Activated T-cell treated with anti-CD3 and anti-CD28 coated beads, Interleukin-2, amount 50 U/mL, for 72 hours (primary cell): Measurements from ENCODE around the gene DOCK2. TPM values are rescaled to one million over a fixed set of nuclear protein-coding genes. Genes with fewer than 3 reads are reported as not detected.

ENCODE experiments used
- ATAC-seq, 2 donors: fragments of 150-1000 bp; cut with Tn5 transposase; replicated peaks in 1 of 2; 2 replicates each; pipeline ENCODE4 v1.10.0; 2021; ENCODE audit warnings: moderate library complexity in 2 of 2, mild to moderate bottlenecking in 1 of 2
- DNase-seq, 2 donors: peaks; one replicate each; pipeline ENCODE4 v3.0.0; 2021 to 2022; ENCODE audit warnings: mixed read lengths in 1 of 2
- H3K27ac Mint-ChIP-seq: one replicate; pipeline ENCODE4 v1.8.0; 2022; ENCODE audit warnings: mild to moderate bottlenecking, moderate library complexity, mixed read lengths
- H3K27me3 Mint-ChIP-seq: one replicate; pipeline ENCODE4 v1.8.0; 2022; ENCODE audit warnings: low read depth, mixed read lengths
- H3K36me3 Mint-ChIP-seq, 2 donors: one replicate each; pipeline ENCODE4 v1.8.0; 2022; ENCODE audit warnings: mixed read lengths in 2 of 2, mild to moderate bottlenecking in 1 of 2; ENCODE audit not compliant: insufficient read depth in 2 of 2
- H3K4me1 Mint-ChIP-seq: one replicate; pipeline ENCODE4 v1.8.0; 2022; ENCODE audit warnings: low read depth, mixed read lengths
- H3K4me3 Mint-ChIP-seq, 2 donors: one replicate each; pipeline ENCODE4 v1.8.0; 2022; ENCODE audit warnings: mild to moderate bottlenecking in 2 of 2, mixed read lengths in 2 of 2, moderate library complexity in 2 of 2
- H3K9me3 Mint-ChIP-seq, 2 donors: one replicate each; pipeline ENCODE4 v1.8.0; 2022; ENCODE audit warnings: mixed read lengths in 2 of 2
- total RNA-seq, 2 donors: library from RNA; stranded (reverse); gene quantifications; one replicate each; pipeline ENCODE4 v1.2.3, GENCODE V29; 2022

The DOCK2 gene
- total RNA-seq, 2 donors from 2014 or later = 242 to 245 TPM

- H3K27ac Mint-ChIP-seq = no peak overlapping the region
- DNase-seq (no peak), ATAC-seq (no peak)
- H3K9me3 Mint-ChIP-seq = no peaks in the 10 kb centered on the region
- H3K27me3 Mint-ChIP-seq = no peaks in the 10 kb centered on the region
- H3K4me1 Mint-ChIP-seq = no peaks in the 10 kb centered on the region
- no peaks in the 10 kb centered on the region for H3K36me3 Mint-ChIP-seq
- no peak overlapping the region for H3K4me3 Mint-ChIP-seq
Observed at GRCh38 chr5:169958278-169958677, 321.2 kb downstream of the DOCK2 start.

GRCh38 chr5:169960659-169961058, 323.6 kb downstream of the DOCK2 start:
- H3K27ac Mint-ChIP-seq = no peak overlapping the region
- no peaks in the 10 kb centered on the region for H3K36me3 Mint-ChIP-seq
- DNase-seq (no peak), ATAC-seq (no peak)
- H3K4me1 Mint-ChIP-seq = no peaks in the 10 kb centered on the region
- H3K4me3 Mint-ChIP-seq = no peak overlapping the region
- no peaks in the 10 kb centered on the region for H3K9me3 Mint-ChIP-seq
- no peaks in the 10 kb centered on the region for H3K27me3 Mint-ChIP-seq

GRCh38 chr5:169964246-169964645, 327.2 kb downstream of the DOCK2 start:
- no peak overlapping the region for H3K27ac Mint-ChIP-seq
- H3K4me3 Mint-ChIP-seq = no peak overlapping the region
- H3K36me3 Mint-ChIP-seq = no peaks in the 10 kb centered on the region
- DNase-seq (no peak), ATAC-seq (no peak)
- no peaks in the 10 kb centered on the region for H3K27me3 Mint-ChIP-seq
- no peaks in the 10 kb centered on the region for H3K9me3 Mint-ChIP-seq
- H3K4me1 Mint-ChIP-seq = no peaks in the 10 kb centered on the region

GRCh38 chr5:169970339-169970738, 333.3 kb downstream of the DOCK2 start:
- Mint-ChIP-seq H3K4me1 (peaks cover 11% of the 10 kb centered on the region), H3K27ac (no peak overlapping the region), H3K27me3 (no peaks in the 10 kb centered on the region), H3K4me3 (no peak overlapping the region), H3K9me3 (no peaks in the 10 kb centered on the region), H3K36me3 (peaks cover 0 to 2% of the 10 kb centered on the region in 2 donors)
- ATAC-seq = peak in 1 of 2 donors; percentile 55
- DNase-seq = no peak

- no peak for ATAC-seq
- no peaks in the 10 kb centered on the region for H3K27me3 Mint-ChIP-seq
- H3K4me1 Mint-ChIP-seq = peaks cover 11% of the 10 kb centered on the region
- peaks cover 0 to 2% of the 10 kb centered on the region in 2 donors for H3K36me3 Mint-ChIP-seq
- H3K4me3 Mint-ChIP-seq = no peak overlapping the region
- no peaks in the 10 kb centered on the region for H3K9me3 Mint-ChIP-seq
- no peak overlapping the region for H3K27ac Mint-ChIP-seq
- no peak for DNase-seq
Observed at GRCh38 chr5:169970911-169971765, 334.1 kb downstream of the DOCK2 start.

GRCh38 chr5:169971780-169972179, 334.7 kb downstream of the DOCK2 start:
- no peak for DNase-seq

GRCh38 chr5:169973056-169973455, 336.0 kb downstream of the DOCK2 start:
- Mint-ChIP-seq H3K4me1 (peaks cover 11% of the 10 kb centered on the region), H3K27me3 (no peaks in the 10 kb centered on the region), H3K36me3 (peaks cover 0 to 2% of the 10 kb centered on the region in 2 donors), H3K4me3 (no peak overlapping the region), H3K9me3 (no peaks in the 10 kb centered on the region), H3K27ac (no peak overlapping the region)
- no peak for DNase-seq
- ATAC-seq = no peak

More at GRCh38 chr5:169971780-169972179, 334.7 kb downstream of the DOCK2 start:
- no peaks in the 10 kb centered on the region for H3K27me3 Mint-ChIP-seq
- H3K27ac Mint-ChIP-seq = no peak overlapping the region
- no peak for ATAC-seq
- no peaks in the 10 kb centered on the region for H3K9me3 Mint-ChIP-seq
- peaks cover 11% of the 10 kb centered on the region for H3K4me1 Mint-ChIP-seq
- peaks cover 0 to 2% of the 10 kb centered on the region in 2 donors for H3K36me3 Mint-ChIP-seq
- no peak overlapping the region for H3K4me3 Mint-ChIP-seq

- Mint-ChIP-seq H3K4me3 (no peak overlapping the region), H3K36me3 (peaks cover 0 to 2% of the 10 kb centered on the region in 2 donors), H3K4me1 (peaks cover 11% of the 10 kb centered on the region), H3K27me3 (no peaks in the 10 kb centered on the region), H3K9me3 (no peaks in the 10 kb centered on the region), H3K27ac (peak overlapping the region; percentile 11)
- no peak for DNase-seq
- no peak for ATAC-seq
Observed at GRCh38 chr5:169974121-169974770, 337.2 kb downstream of the DOCK2 start.

- peaks cover 0 to 2% of the 10 kb centered on the region in 2 donors for H3K36me3 Mint-ChIP-seq
- no peaks in the 10 kb centered on the region for H3K27me3 Mint-ChIP-seq
- DNase-seq = no peak
- H3K4me1 Mint-ChIP-seq = no peaks in the 10 kb centered on the region
- ATAC-seq = no peak
- no peak overlapping the region for H3K27ac Mint-ChIP-seq
- H3K9me3 Mint-ChIP-seq = no peaks in the 10 kb centered on the region
- no peak overlapping the region for H3K4me3 Mint-ChIP-seq
Observed at GRCh38 chr5:169978714-169979113, 341.6 kb downstream of the DOCK2 start.

- DNase-seq = no peak
- H3K9me3 Mint-ChIP-seq = no peaks in the 10 kb centered on the region
- peak overlapping the region; percentile 44 for H3K27ac Mint-ChIP-seq
- peaks cover 2 to 4% of the 10 kb centered on the region in 2 donors for H3K36me3 Mint-ChIP-seq
- no peak for ATAC-seq
- no peak overlapping the region for H3K4me3 Mint-ChIP-seq
- no peaks in the 10 kb centered on the region for H3K4me1 Mint-ChIP-seq
- no peaks in the 10 kb centered on the region for H3K27me3 Mint-ChIP-seq
Observed at GRCh38 chr5:169979871-169980270, 342.8 kb downstream of the DOCK2 start.

- no peak for ATAC-seq
- DNase-seq = peak; percentile 30 to 37
- Mint-ChIP-seq H3K27ac (peak within 1 kb of the TSS; percentile 44), H3K9me3 (no peaks in the 10 kb centered on the region), H3K4me1 (no peaks in the 10 kb centered on the region), H3K4me3 (no peak within 1 kb of the TSS), H3K27me3 (no peaks in the 10 kb centered on the region), H3K36me3 (peaks cover 2 to 9% of the 10 kb centered on the region in 2 donors)
Observed at GRCh38 chr5:169980418-169981053, 343.5 kb downstream of the DOCK2 start, which contains the start of gene INSYN2B. Gene INSYN2B (minus strand): TSS chr5:169980495. CDS start chr5:169883898, 96,597 bp downstream.

- Mint-ChIP-seq H3K4me1 (no peaks in the 10 kb centered on the region), H3K36me3 (peaks cover 0 to 22% of the 10 kb centered on the region in 2 donors), H3K27me3 (no peaks in the 10 kb centered on the region), H3K4me3 (no peak overlapping the region), H3K9me3 (no peaks in the 10 kb centered on the region), H3K27ac (no peak overlapping the region)
- ATAC-seq = no peak
- DNase-seq = no peak
Observed at GRCh38 chr5:169988206-169988605, 351.1 kb downstream of the DOCK2 start.

- H3K4me3 Mint-ChIP-seq = no peak overlapping the region
- no peaks in the 10 kb centered on the region for H3K27me3 Mint-ChIP-seq
- H3K27ac Mint-ChIP-seq = peak overlapping the region; percentile 84
- DNase-seq (no peak), ATAC-seq (no peak)
- H3K36me3 Mint-ChIP-seq = peaks cover 0 to 24% of the 10 kb centered on the region in 2 donors
- no peaks in the 10 kb centered on the region for H3K4me1 Mint-ChIP-seq
- no peaks in the 10 kb centered on the region for H3K9me3 Mint-ChIP-seq
Observed at GRCh38 chr5:169988947-169989346, 351.9 kb downstream of the DOCK2 start.
